ENCODE measurements around the gene ASB9.
"Not testable (repeated sequence)": the region's sequence is repeated elsewhere in the genome, so short reads cannot be mapped to it uniquely, and the experiment has no call there.

Gene ASB9, protein sequence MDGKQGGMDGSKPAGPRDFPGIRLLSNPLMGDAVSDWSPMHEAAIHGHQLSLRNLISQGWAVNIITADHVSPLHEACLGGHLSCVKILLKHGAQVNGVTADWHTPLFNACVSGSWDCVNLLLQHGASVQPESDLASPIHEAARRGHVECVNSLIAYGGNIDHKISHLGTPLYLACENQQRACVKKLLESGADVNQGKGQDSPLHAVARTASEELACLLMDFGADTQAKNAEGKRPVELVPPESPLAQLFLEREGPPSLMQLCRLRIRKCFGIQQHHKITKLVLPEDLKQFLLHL

GRCh38 chrX:15269618-15270521, at the start of gene ASB9:
TSS of gene ASB9 (minus strand) at chrX:15270083. CDS start at chrX:15269874, 209 bp downstream.
- DNase-seq = peak; percentile 7

- DNase-seq = no peak
Observed at GRCh38 chrX:15319075-15319474, 49.2 kb upstream of the ASB9 start.

DNA sequence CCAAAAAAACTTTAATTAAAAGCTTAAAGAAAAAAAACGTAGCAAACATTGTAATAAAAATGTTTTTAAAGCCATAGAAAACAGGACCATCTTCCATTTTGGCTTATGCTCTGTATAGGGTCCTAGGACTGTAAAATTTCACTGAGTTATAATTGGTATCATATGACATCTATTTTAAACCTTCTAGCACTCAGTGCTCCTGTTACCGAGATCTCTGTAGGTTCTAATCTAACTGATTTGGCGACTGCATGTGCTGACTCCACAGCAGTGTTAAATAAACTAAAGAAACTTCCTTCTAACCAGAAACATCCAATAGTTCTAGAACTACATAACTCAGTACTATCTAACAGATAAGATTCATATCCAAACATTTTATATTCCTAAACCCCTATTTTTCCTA, 45.6 kb upstream of the ASB9 start, which contains the start of gene ASB11:
ASB11 (minus strand) TSS at position 132 of the 400 bp plus-strand sequence; CDS start at position 97, 35 bp downstream.
- no peak for DNase-seq

GRCh38 chrX:15314472-15314871, 44.6 kb upstream of the ASB9 start:
- DNase-seq = no peak

GRCh38 chrX:15311119-15311518, 41.2 kb upstream of the ASB9 start:
- no peak for DNase-seq

DNA sequence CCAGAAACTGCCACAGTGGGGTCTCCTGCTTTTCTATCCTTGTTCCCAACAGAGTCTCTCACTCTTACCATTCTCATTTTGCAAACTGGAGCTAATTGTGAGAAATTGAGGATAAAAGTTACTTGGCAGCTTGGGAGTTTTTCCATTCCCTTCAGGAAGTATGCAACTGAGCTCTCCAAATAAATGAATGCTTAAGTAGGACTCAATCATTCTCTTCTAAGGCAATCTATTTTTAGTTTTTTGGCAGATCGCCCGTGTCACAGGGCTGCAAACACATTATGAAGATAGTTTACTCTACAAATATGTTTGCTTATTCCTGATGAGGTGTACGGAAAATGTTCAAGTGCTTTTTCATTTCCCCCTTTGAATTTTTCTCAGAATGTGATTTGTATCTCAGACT, 40.2 kb upstream of the ASB9 start:
- no peak for DNase-seq

DNA sequence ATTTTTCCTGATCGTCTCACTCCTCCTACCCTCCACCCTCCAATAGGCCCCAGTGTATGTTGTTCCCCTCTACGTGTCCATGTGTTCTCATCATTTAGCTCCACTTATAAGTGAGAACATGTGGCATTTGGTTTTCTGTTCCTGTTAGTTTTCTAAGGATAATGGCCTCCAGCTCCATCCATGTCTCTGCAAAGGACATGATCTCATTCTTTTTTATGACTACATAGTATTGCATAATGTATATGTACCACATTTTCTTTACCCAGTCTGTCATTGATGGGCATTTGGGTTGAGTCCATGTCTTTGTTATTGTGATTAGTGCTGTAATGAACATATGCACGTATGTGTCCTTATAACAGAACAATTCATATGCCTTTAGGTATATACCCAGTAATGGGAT, 36.0 kb upstream of the ASB9 start:
- DNase-seq = not testable (repeated sequence)

GRCh38 chrX:15301924-15302323, 32.0 kb upstream of the ASB9 start:
- DNase-seq = no peak

DNA sequence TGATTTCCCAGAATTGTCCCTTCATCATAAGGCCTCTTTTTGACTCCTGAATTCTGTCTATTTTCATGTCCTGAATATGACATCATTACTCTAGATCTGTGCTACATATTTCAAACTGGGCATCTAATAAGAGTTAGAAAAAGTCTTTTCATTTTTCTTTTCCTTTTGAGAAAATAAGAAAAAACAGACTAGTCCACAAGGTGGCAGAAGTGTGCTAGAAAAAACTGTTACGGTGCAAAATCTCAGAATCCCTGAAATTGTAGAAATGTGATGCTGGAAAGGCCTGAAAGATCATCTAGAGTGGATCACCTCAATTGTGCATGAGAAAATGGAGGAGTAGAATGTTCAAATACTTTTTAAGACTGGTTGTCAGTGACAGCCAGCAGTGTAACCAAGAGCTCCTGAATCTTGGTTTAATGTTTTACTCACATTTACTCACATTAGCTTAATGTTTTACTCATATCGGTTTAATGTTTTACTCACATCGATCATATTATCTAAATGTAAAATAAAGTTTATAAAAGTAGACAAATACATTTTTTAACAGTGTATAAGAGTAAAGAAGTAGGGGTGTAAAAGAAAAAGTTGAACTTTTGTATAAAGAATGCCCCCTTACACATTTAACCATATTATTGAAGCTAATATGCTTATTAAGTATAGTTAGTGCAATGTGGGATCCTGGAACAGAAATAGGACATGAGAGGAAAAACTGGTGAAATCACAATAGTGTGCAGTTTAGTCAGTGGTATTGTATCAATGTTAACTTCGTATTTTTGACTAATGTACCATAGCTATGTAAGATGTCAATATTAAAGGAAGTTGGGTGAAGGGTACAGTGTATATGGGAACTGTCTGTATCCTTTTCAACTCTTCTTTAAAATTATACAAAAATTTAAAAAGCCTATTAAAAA, 30.3 kb upstream of the ASB9 start:
- no peak for DNase-seq

DNA sequence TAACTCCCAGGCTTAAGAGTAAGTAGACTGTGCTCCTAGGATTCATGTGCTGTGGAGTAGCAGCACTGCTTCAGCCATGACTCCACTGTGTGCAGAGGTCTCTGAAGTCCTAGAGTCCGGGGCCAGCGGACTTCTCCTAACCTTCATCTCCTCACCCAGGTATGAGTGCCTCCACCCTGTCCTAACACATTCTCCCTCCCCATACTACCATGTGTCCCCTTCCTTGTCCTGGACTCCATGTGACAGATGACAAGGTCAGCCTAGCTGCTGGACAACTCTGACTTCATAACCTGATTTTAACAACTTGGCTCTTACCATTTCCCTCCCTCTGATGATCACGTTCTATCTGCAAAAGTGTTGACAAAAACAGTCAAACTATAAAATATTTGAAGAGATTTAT, 28.9 kb upstream of the ASB9 start:
- no peak for DNase-seq

GRCh38 chrX:15298201-15298600, 28.3 kb upstream of the ASB9 start:
- DNase-seq = no peak

DNA sequence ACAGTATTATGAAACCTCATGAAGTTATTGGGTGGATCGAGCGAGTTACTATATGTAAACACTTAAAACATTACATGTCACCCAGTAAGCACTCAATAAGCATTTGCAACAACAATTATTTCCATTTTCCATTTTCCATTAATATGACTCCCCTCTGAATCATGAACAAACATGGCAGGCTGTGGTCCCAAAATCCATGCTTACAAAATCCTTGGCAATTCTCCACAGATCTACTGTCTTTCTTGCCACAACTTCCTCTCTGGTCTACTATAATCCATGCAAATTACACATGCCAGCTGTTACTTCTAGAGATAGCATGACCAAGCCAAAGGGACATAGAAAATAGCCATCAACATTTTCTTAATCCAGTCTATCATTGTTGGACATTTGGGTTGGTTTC, 23.6 kb upstream of the ASB9 start:
- DNase-seq = no peak

- no peak for DNase-seq
Observed at GRCh38 chrX:15292861-15293260, 23.0 kb upstream of the ASB9 start.

- no peak for DNase-seq
Observed at GRCh38 chrX:15277604-15278003, 7.7 kb upstream of the ASB9 start.

DNA sequence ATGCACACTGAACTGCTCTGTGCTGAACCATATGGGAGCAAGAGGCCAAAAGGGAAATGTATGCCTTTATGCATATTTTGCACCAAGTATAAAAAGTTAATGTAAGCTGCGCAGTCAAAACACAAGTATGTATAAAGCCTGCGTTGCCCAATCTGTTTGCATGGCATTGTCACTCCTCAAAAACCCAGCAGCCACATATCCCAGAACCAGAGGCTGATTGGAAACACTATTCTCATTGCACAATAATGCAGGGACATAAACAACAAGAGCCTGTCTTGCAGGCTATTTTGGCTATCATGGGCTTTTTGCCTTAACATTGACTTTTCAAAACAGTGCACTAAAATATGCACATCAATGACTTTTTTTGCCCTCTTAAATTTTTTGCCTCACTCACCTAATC, 5.1 kb upstream of the ASB9 start:
- no peak for DNase-seq

- DNase-seq = not testable (repeated sequence)
Observed at GRCh38 chrX:15273275-15273674, 3.4 kb upstream of the ASB9 start.

DNA sequence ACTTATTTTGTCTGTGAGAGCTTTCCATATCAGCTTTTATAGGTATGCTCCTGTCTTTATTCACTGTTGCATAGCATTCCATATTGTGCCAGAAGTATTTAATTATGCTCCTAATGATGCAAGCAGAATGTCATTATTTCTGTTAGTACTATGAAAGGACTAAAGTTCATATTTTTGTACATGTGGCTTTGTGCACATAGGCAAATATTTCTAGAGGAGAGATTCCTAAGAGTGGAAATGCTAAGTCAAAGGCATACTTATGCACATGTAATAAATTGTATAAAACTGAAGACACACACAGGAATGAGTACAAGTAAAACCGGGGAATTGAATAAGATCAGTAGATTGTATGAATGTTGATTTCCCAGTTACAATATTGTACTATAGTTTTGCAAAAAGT, 1.9 kb upstream of the ASB9 start:
- DNase-seq = no peak

GRCh38 chrX:15269120-15269519, 763 bp downstream of the ASB9 start:
- no peak for DNase-seq

DNA sequence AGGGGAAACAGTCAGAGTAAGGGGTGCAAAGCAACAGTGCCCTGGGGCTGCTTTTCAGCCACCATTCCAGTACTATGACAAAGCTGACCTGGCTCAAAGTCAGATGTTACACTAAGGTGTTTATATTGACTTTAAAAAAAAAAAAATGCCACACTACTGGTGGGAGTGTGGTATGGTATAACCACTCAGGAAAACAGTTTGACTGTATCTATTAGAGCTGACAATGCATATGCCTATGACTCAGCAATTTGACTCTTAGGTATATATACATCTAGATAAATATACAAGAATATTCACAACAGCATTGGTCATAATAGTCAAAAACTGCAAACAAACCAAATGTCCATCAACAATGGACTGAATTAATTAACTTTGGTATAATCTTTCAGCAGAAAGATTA, 15.0 kb downstream of the ASB9 start:
- no peak for DNase-seq

DNA sequence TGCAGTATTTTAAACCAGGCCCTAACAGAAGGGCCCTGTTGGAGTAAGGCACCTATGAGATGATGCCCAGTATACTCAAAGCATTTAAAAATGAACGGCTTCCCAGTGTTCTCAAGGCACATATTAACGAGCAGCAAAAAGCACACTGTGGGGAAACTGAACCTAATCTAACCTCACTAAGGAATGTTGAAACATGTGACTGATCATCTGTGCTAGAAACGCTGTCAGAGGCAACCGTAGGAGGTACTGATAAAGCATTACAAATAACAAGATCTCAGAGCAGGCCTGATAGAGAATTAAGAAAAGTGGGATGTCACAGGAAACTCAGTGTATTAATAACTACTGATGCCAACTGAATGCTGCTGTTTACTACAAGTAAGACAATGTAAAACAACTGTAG, 24.0 kb downstream of the ASB9 start:
- DNase-seq = no peak

GRCh38 chrX:15244421-15244820, 25.5 kb downstream of the ASB9 start:
- no peak for DNase-seq

- DNase-seq = peak; percentile 37
Observed at GRCh38 chrX:15242899-15243555, 26.9 kb downstream of the ASB9 start.

DNA sequence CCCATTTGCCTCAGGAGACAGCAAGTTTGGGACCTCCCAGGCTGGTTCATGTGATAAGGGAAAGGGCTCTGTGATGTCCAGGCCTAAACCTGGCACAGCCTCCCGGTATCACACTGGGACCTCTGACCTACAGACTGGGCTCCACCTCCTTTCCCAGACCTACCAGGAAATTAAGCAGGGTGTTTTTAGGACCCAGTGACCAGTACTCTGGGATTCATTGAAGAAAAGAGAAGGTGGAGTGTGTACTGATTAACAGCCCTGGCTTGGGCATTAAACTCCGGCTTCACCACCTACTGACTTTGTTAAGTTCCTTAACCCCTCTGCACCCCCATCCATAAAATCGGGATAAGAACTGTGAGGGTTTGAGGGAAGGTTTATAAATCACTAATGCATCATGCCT, 28.6 kb downstream of the ASB9 start:
- no peak for DNase-seq
